Measurements from ENCODE around the gene PPP1CA.

- TF ChIP-seq CTCF (conservative IDR thresholded peaks at IDR 0.05 in 1 of 2, IDR thresholded peaks at IDR 0.05 in 1 of 2; ENCODE audit: extremely low read depth in 1 of 2, insufficient read depth in 1 of 2, low read depth in 1 of 2, low read length in 2 of 2) (no peak), EZH2 (IDR thresholded peaks at IDR 0.05; ENCODE audit: borderline replicate concordance, low read length) (no peak)
Measured at GRCh38 chr11:67365736-67366444, 35.8 kb downstream of the PPP1CA start.
